Common myeloid progenitor, CD34-positive (primary cell): Measurements from ENCODE around the gene GHRHR.

ENCODE experiments used
- CTCF ChIA-PET: fragments of 350-600 bp; sonication (Branson Sonifier 250); formaldehyde crosslinking; loops from one replicate; lab custom pipeline; 2021; ENCODE audit warnings: antibody characterized with exemption; lab: Charles Lee
- POLR2A ChIA-PET: fragments of 350-600 bp; sonication (Branson Sonifier 250); formaldehyde crosslinking; loops from one replicate; lab custom pipeline; 2021; ENCODE audit warnings: antibody characterized with exemption; lab: Charles Lee
- DNase-seq, 3 donors: peaks; one replicate each; pipeline versions ENCODE4 v3.0.0 to v3.0.0-alpha.2; 2013
- H3K27ac ChIP-seq, 2 experiments: 1 replicate in 1 of 2; 2 replicates in 1 of 2; pipeline ENCODE4 v1.7.0; 2013; ENCODE audit warnings: inconsistent platforms in 2 of 2, low read length in 2 of 2, mild to moderate bottlenecking in 2 of 2, low read depth in 1 of 2, moderate library complexity in 1 of 2; ENCODE audit not compliant: severe bottlenecking in 2 of 2, insufficient read depth in 1 of 2, poor library complexity in 1 of 2
- H3K27me3 ChIP-seq, 5 experiments: replicated peaks in 2 of 5; 1 replicate in 3 of 5; 2 replicates in 2 of 5; pipeline versions ENCODE4 v1.6.1 to v1.7.0; 2013; ENCODE audit warnings: low read length in 4 of 5, mild to moderate bottlenecking in 2 of 5, moderate library complexity in 2 of 5, inconsistent platforms in 1 of 5; ENCODE audit not compliant: insufficient read depth in 5 of 5, control insufficient read depth in 4 of 5
- H3K36me3 ChIP-seq, 4 experiments: 1 replicate in 2 of 4; 2 replicates in 2 of 4; pipeline versions ENCODE4 v1.6.1 to v1.7.0; 2013; ENCODE audit warnings: low read length in 3 of 4, control low read depth in 1 of 4, mild to moderate bottlenecking in 1 of 4; ENCODE audit not compliant: control insufficient read depth in 4 of 4, insufficient read depth in 4 of 4
- H3K4me1 ChIP-seq, 4 experiments: 1 replicate in 3 of 4; 2 replicates in 1 of 4; pipeline versions ENCODE4 v1.6.1 to v1.7.1; 2013; ENCODE audit warnings: low read length in 3 of 4, mild to moderate bottlenecking in 3 of 4, control low read depth in 1 of 4, inconsistent platforms in 1 of 4, moderate library complexity in 1 of 4; ENCODE audit not compliant: control insufficient read depth in 4 of 4, insufficient read depth in 4 of 4; ENCODE audit errors: control extremely low read depth in 1 of 4
- H3K4me3 ChIP-seq, 7 experiments: 1 replicate in 4 of 7; 2 replicates in 3 of 7; pipeline versions ENCODE4 v1.5.1 to v1.7.0; 2013; ENCODE audit warnings: mild to moderate bottlenecking in 7 of 7, low read length in 6 of 7, moderate library complexity in 6 of 7, inconsistent platforms in 2 of 7, low read depth in 2 of 7, control low read depth in 1 of 7; ENCODE audit not compliant: insufficient read depth in 4 of 7, control insufficient read depth in 1 of 7; ENCODE audit errors: extremely low read depth in 1 of 7
- H3K9me3 ChIP-seq, 5 experiments: 1 replicate in 4 of 5; 2 replicates in 1 of 5; pipeline versions ENCODE4 v1.6.1 to v1.7.1; 2013; ENCODE audit warnings: low read length in 4 of 5, mild to moderate bottlenecking in 2 of 5, inconsistent platforms in 1 of 5, low read depth in 1 of 5, moderate library complexity in 1 of 5; ENCODE audit not compliant: control insufficient read depth in 4 of 5, insufficient read depth in 2 of 5; ENCODE audit errors: control extremely low read depth in 1 of 5
- WGBS: methylation state at CpG from one replicate; pipeline ENCODE4 v1.1.5; 2013; ENCODE audit not compliant: insufficient coverage; 5-methylcytosine and 5-hydroxymethylcytosine counted together

The GHRHR gene

DNA sequence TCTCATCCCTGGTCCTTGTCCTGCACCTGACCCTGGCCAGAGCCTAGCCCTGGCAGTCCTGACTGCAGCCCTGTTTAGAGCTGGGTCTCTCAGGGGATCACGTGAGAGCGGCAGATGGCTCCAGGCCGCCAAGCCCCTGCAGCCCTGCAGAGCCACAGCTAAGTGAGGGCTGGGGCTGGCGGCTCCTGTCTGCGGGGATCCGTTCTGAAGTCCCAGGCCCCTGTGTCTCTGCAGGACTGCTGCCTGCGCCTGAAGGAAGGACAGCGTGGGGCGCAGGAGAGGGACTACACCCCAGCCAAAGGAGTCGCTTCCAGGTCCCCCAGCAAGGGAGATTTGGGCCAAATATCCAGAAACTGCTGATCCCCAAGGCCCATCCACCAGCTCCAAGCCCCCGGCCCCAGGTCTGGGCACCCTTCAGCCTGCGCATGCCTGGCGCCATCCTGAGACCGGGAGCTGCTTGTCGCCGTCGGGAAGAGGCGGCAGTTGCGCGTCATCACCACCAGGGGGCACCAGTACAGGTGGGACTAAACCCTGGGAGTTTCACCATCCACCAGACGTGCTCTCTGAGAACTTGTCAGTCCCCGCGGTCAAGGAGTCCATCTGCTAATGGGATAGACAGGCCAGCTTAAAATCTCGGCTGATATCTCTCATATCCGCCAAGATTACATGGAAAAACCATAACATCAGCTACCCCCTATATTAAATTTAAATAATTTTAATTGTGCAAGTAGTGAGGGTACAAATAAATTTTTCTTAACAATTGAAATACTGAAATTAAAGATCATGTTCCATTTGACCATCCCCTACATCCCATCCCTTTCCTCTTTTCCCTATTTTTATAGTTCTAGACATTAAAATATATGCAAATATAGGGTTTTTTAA, 25.1 kb upstream of the GHRHR start:
- POLR2A ChIA-PET = no interaction called here
- H3K27me3 ChIP-seq = peaks cover 7 to 29% (median 19%) of the 10 kb centered on the region in 5 experiments
- CTCF ChIA-PET = interaction anchor here (0.6 to 2.3 kb wide), 11 partner anchors 9 to 191 kb away, joined by 3 to 15 read pairs (median 4); no protein-coding TSS in a partner anchor
- DNase-seq = peak; percentile 30 to 51 (median 38)
- whole genome bisulfite sequencing = 28% methylated on average over 13 of the region's 25 CpGs
- no peaks in the 10 kb centered on the region for H3K9me3 ChIP-seq
- peak overlapping the region in 1 of 7 experiments; percentile 1 for H3K4me3 ChIP-seq
- H3K36me3 ChIP-seq = no peaks in the 10 kb centered on the region
- no peak overlapping the region for H3K27ac ChIP-seq
- peaks cover 0 to 3% (median 0%) of the 10 kb centered on the region in 4 experiments for H3K4me1 ChIP-seq

- DNase-seq = no peak
- H3K27ac ChIP-seq = no peak overlapping the region
- H3K4me1 ChIP-seq = peaks cover 0 to 3% (median 0%) of the 10 kb centered on the region in 4 experiments
- ChIA-PET CTCF (interaction anchor here (1.2 kb wide), 1 partner anchor 30 kb away, joined by 3 read pairs; no protein-coding TSS in a partner anchor), POLR2A (interaction anchor here (0.8 to 1.1 kb wide), 2 partner anchors 12 to 245 kb away, joined by 3 read pairs; no protein-coding TSS in a partner anchor)
- no peak overlapping the region for H3K4me3 ChIP-seq
- peaks cover 0 to 17% (median 0%) of the 10 kb centered on the region in 5 experiments for H3K9me3 ChIP-seq
- H3K36me3 ChIP-seq = no peaks in the 10 kb centered on the region
- H3K27me3 ChIP-seq = peaks cover 7 to 27% (median 19%) of the 10 kb centered on the region in 5 experiments
- WGBS = 85% methylated on average over 4 of the region's 8 CpGs
Observed at GRCh38 chr7:30941582-30942323, 22.0 kb upstream of the GHRHR start.

DNA sequence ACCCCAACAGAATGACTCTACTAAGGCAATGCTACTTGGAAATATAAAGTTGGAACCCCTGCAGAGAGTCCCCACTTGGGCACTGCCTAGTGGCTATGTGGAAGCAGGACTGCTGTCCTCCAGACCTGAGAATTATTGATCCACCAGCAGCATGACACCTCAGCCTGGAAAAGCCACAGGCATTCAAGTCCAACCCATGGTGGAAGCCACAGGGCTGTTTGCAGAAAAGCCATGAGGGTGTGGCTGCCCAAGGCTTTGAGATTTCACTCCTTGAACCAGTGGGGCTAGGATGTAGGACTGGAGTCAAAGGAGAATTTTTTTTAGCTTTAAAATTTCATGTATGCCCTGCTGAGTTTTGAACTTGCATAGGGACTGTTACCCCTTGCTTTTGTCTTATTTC, 13.6 kb upstream of the GHRHR start:
- H3K36me3 ChIP-seq = no peaks in the 10 kb centered on the region
- peaks cover 0 to 10% (median 0%) of the 10 kb centered on the region in 5 experiments for H3K9me3 ChIP-seq
- POLR2A ChIA-PET = no interaction called here
- CTCF ChIA-PET = interaction anchor here (1.4 kb wide), 1 partner anchor 35 kb away, joined by 3 read pairs; no protein-coding TSS in a partner anchor
- H3K4me1 ChIP-seq = no peaks in the 10 kb centered on the region
- peaks cover 0 to 8% (median 2%) of the 10 kb centered on the region in 5 experiments for H3K27me3 ChIP-seq
- no peak overlapping the region for H3K4me3 ChIP-seq
- H3K27ac ChIP-seq = no peak overlapping the region
- DNase-seq = no peak

DNA sequence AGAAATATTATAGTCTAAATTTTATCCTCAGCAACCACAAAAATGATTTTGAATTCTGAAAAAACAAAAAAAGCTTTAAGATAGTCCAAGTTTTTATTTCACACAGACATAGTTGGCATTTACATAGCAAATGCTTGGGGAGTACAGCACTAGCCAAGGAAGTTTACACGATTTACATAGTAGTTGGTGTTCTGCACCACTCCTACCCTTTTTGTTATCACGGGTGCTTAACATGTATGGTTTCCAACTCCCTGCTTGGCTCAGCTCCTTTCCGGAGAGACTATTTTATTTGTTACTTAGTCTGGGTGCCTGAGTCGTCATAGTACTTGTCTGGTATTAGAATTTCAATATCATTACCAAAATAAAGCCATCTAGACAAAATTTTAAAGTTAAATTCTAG, 8.8 kb upstream of the GHRHR start:
- WGBS = 60% methylated on average over 1 of the region's 4 CpGs
- POLR2A ChIA-PET = no interaction called here
- Histone ChIP-seq H3K4me3 (no peak overlapping the region), H3K27ac (no peak overlapping the region), H3K36me3 (no peaks in the 10 kb centered on the region), H3K4me1 (no peaks in the 10 kb centered on the region), H3K27me3 (peaks cover 0 to 8% (median under 1%) of the 10 kb centered on the region in 5 experiments), H3K9me3 (peaks cover 0 to 7% (median 0%) of the 10 kb centered on the region in 5 experiments)
- CTCF ChIA-PET = no interaction called here
- no peak for DNase-seq

- WGBS = no CpG with 5 or more reads among the region's 1 CpG
- Histone ChIP-seq H3K36me3 (no peaks in the 10 kb centered on the region), H3K9me3 (peaks cover 0 to 6% (median 0%) of the 10 kb centered on the region in 5 experiments), H3K4me1 (no peaks in the 10 kb centered on the region), H3K4me3 (no peak overlapping the region), H3K27ac (no peak overlapping the region), H3K27me3 (peaks cover 0 to 4% (median 0%) of the 10 kb centered on the region in 5 experiments)
- POLR2A ChIA-PET = no interaction called here
- DNase-seq = no peak
- CTCF ChIA-PET = interaction anchor here (0.6 kb wide), 1 partner anchor 919 kb away, joined by 3 read pairs; no protein-coding TSS in a partner anchor
Observed at GRCh38 chr7:30956704-30957103, 7.0 kb upstream of the GHRHR start.

DNA sequence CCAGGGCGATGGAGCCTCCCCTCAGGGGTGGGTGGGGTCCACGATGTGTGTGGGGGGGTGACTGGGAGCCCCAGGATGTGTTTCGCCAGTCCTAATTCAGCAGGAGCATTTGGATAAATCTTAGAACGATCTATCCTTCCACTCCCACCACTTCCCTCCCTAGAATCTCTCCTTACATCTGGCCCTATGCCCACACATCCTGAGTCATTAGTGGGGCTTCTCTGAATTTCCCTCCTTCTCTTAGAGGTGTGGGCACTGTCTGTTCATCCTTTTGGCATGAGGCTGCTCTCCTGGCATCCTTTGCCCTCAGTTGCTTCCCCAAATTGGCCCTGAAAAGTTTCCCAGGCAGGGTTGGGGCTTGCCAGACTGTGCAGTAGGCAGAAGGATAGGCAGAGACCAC, 1.6 kb downstream of the GHRHR start:
- Histone ChIP-seq H3K27me3 (peaks cover 0 to 7% (median 0%) of the 10 kb centered on the region in 5 experiments), H3K4me3 (no peak overlapping the region), H3K36me3 (no peaks in the 10 kb centered on the region), H3K9me3 (no peaks in the 10 kb centered on the region), H3K4me1 (no peaks in the 10 kb centered on the region), H3K27ac (no peak overlapping the region)
- ChIA-PET CTCF (interaction anchor here (1.2 to 3.1 kb wide), 3 partner anchors 9 to 28 kb away, joined by 3 to 10 read pairs (median 3); no protein-coding TSS in a partner anchor), POLR2A (no interaction called here)
- whole genome bisulfite sequencing = 67% methylated on average over 1 of the region's 4 CpGs
- DNase-seq = no peak
